B cell (primary cell): ENCODE measurements around the gene BHMT2. TPM values are rescaled to one million over a fixed set of nuclear protein-coding genes. Genes with fewer than 3 reads are reported as not detected.

Source experiments
- ATAC-seq: fragments of 200-7000 bp; cut with Tn5 transposase; one replicate; pipeline ENCODE4 v1.10.0; 2021; ENCODE audit warnings: low read depth, mild to moderate bottlenecking, moderate number of reproducible peaks, moderate library complexity
- CTCF ChIA-PET: fragments of 350-600 bp; sonication (Branson Sonifier 250); formaldehyde crosslinking; loops from one replicate; lab custom pipeline; 2021; ENCODE audit warnings: antibody characterized with exemption, inconsistent platforms; lab: Charles Lee
- POLR2A ChIA-PET: fragments of 350-600 bp; sonication (Branson Sonifier 250); formaldehyde crosslinking; loops from one replicate; lab custom pipeline; 2021; ENCODE audit warnings: antibody characterized with exemption; lab: Charles Lee
- DNase-seq: peaks from one replicate; pipeline ENCODE4 v3.0.0; 2013
- H2AFZ ChIP-seq: 2 replicates; pipeline ENCODE4 v1.6.1; 2012; ENCODE audit warnings: mild to moderate bottlenecking, low read depth, low read length; ENCODE audit not compliant: insufficient read depth, poor library complexity, severe bottlenecking
- H3K27ac ChIP-seq, 2 donors: 1 replicate in 1 of 2; 2 replicates in 1 of 2; pipeline ENCODE4 v1.5.1; 2012 to 2013; ENCODE audit warnings: low read length in 2 of 2, mild to moderate bottlenecking in 2 of 2, moderate library complexity in 1 of 2
- H3K27me3 ChIP-seq, 4 experiments: fragments of 200-600 bp in 1 of 4; sonication (generic) in 1 of 4; replicated peaks in 1 of 4; 1 replicate in 2 of 4; 2 replicates in 2 of 4; pipeline versions ENCODE4 v1.6.1 to v1.7.0; 2013 to 2016; ENCODE audit warnings: low read length in 3 of 4, mild to moderate bottlenecking in 2 of 4, mixed read lengths in 1 of 4, moderate library complexity in 1 of 4; ENCODE audit not compliant: insufficient read depth in 4 of 4, control insufficient read depth in 3 of 4; ENCODE audit errors: control extremely low read depth in 1 of 4
- H3K36me3 ChIP-seq, 2 experiments: replicated peaks in 1 of 2; 1 replicate in 1 of 2; 2 replicates in 1 of 2; pipeline versions ENCODE4 v1.6.1 to v1.7.1; 2013; ENCODE audit warnings: low read length in 1 of 2; ENCODE audit not compliant: insufficient read depth in 2 of 2, control insufficient read depth in 1 of 2; ENCODE audit errors: control extremely low read depth in 1 of 2, extremely low read depth in 1 of 2
- H3K4me1 ChIP-seq, 2 donors: fragments of 200-600 bp in 1 of 2; sonication (generic) in 1 of 2; 1 replicate in 1 of 2; 2 replicates in 1 of 2; pipeline versions ENCODE4 v1.5.1 to v1.6.1; 2013 to 2017; ENCODE audit warnings: low read length in 2 of 2; ENCODE audit not compliant: control insufficient read depth in 2 of 2, insufficient read depth in 2 of 2
- H3K4me2 ChIP-seq: replicated peaks from 2 replicates; pipeline ENCODE3; 2012; ENCODE audit warnings: mild to moderate bottlenecking, low read depth, low read length; ENCODE audit not compliant: poor library complexity, severe bottlenecking
- H3K4me3 ChIP-seq, 5 experiments: fragments of 200-600 bp in 1 of 5; sonication (generic) in 1 of 5; 1 replicate in 3 of 5; 2 replicates in 2 of 5; pipeline versions ENCODE4 v1.5.1 to v1.7.0; 2011 to 2016; ENCODE audit warnings: low read length in 4 of 5, mild to moderate bottlenecking in 4 of 5, low read depth in 2 of 5, control low read depth in 1 of 5, moderate library complexity in 1 of 5; ENCODE audit not compliant: insufficient read depth in 1 of 5; ENCODE audit errors: control extremely low read depth in 1 of 5, extremely low read depth in 1 of 5
- H3K79me2 ChIP-seq: fragments of 200-600 bp; sonication (generic); one replicate; pipeline ENCODE4 v1.6.0; 2016; ENCODE audit warnings: low read length; ENCODE audit not compliant: control insufficient read depth, insufficient read depth
- H3K9ac ChIP-seq: fragments of 200-600 bp; sonication (generic); 2 replicates; pipeline ENCODE4 v1.6.1; 2017; ENCODE audit warnings: mild to moderate bottlenecking, low read length, moderate library complexity
- H3K9me3 ChIP-seq, 3 donors: one replicate each; pipeline versions ENCODE4 v1.6.1 to v1.7.1; 2013; ENCODE audit warnings: low read length in 2 of 3; ENCODE audit not compliant: control insufficient read depth in 2 of 3, insufficient read depth in 1 of 3; ENCODE audit errors: control extremely low read depth in 1 of 3
- H4K20me1 ChIP-seq: 2 replicates; pipeline ENCODE4 v1.6.0; 2012; ENCODE audit warnings: mild to moderate bottlenecking, low read length; ENCODE audit not compliant: insufficient read depth, control insufficient read depth, poor library complexity, severe bottlenecking
- H3K27ac Mint-ChIP-seq: one replicate; pipeline ENCODE4 v1.8.0; 2021; ENCODE audit warnings: mixed read lengths
- H3K27me3 Mint-ChIP-seq: one replicate; pipeline ENCODE4 v1.8.0; 2021; ENCODE audit warnings: mixed read lengths
- H3K4me1 Mint-ChIP-seq: one replicate; pipeline ENCODE4 v1.8.0; 2021; ENCODE audit warnings: mixed read lengths
- H3K4me3 Mint-ChIP-seq: one replicate; pipeline ENCODE4 v1.8.0; 2021; ENCODE audit warnings: mixed read lengths
- H3K9me3 Mint-ChIP-seq: one replicate; pipeline ENCODE4 v1.8.0; 2022; ENCODE audit warnings: mixed read lengths; ENCODE audit not compliant: insufficient read depth
- EZH2 ChIP-seq: IDR thresholded peaks from 2 replicates; pipeline ENCODE4 v1.6.1; 2012; ENCODE audit warnings: borderline replicate concordance, low read depth, mild to moderate bottlenecking, moderate library complexity, low read length; ENCODE audit not compliant: insufficient read depth, poor library complexity, severe bottlenecking
- WGBS: methylation state at CpG from one replicate; pipeline ENCODE4 v1.1.5; 2013; ENCODE audit warnings: missing lambda C conversion rate; ENCODE audit not compliant: insufficient coverage; 5-methylcytosine and 5-hydroxymethylcytosine counted together
- intact Hi-C: fragments of 100-400 bp; cut with micrococcal nuclease; formaldehyde crosslinking; loops from one replicate; pipeline ENCODE4 v1.10.0; 2022
- polyA plus RNA-seq: library from polyadenylated mRNA; depleted of rRNA; stranded (reverse); fragments of >200 nt; gene quantifications from 2 replicates; pipeline ENCODE4 v1.2.3, GENCODE V29; 2012
- total RNA-seq, 2 donors: library from RNA; stranded (reverse); fragments of 120-200 nt in 1 of 2; gene quantifications; 1 replicate in 1 of 2; 2 replicates in 1 of 2; pipeline versions ENCODE4 v1.2.3 to v1.2.4, GENCODE V29; 2013 to 2022
- TF ChIP-seq, protein P1 (sequence below): fragments of 200-600 bp; IDR thresholded peaks from one replicate; pipeline ENCODE4 v1.8.0; 2022; ENCODE audit warnings: antibody characterized with exemption, mild to moderate bottlenecking

Gene BHMT2
- total and polyA plus RNA-seq, 2 donors (not counting 1 experiment from before 2014, with no cell fraction given) = not detected

DNA sequence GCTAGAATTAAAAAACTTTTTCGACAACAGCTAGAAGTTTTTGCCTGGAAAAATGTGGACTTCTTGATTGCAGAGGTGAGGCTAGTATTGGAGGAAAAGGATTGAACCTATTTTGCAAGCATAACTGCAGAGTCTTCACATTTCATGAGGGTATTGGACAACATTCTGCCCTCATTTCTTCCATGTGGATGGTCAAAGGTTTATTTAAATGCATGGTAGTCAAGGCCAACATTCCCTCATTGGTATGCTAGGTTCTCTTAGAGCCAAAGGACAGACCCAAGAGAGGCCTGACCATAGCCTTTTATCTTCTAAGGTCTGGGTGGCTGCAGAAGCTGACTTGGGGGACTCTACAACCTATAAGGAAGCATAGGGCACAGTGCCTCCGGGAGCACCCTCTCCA, 11.2 kb downstream of the BHMT2 start:
- no CpG with 5 or more reads among the region's 2 CpGs for WGBS
- no peak for TF ChIP-seq EZH2
- TF ChIP-seq, protein P1, sequence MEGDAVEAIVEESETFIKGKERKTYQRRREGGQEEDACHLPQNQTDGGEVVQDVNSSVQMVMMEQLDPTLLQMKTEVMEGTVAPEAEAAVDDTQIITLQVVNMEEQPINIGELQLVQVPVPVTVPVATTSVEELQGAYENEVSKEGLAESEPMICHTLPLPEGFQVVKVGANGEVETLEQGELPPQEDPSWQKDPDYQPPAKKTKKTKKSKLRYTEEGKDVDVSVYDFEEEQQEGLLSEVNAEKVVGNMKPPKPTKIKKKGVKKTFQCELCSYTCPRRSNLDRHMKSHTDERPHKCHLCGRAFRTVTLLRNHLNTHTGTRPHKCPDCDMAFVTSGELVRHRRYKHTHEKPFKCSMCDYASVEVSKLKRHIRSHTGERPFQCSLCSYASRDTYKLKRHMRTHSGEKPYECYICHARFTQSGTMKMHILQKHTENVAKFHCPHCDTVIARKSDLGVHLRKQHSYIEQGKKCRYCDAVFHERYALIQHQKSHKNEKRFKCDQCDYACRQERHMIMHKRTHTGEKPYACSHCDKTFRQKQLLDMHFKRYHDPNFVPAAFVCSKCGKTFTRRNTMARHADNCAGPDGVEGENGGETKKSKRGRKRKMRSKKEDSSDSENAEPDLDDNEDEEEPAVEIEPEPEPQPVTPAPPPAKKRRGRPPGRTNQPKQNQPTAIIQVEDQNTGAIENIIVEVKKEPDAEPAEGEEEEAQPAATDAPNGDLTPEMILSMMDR = no peak
- Histone ChIP-seq H3K27ac (no peak overlapping the region), H3K36me3 (no peaks in the 10 kb centered on the region), H3K9ac (no peak overlapping the region), H3K4me2 (no peak overlapping the region), H3K27me3 (no peaks in the 10 kb centered on the region), H4K20me1 (no peaks in the 10 kb centered on the region), H3K4me1 (no peaks in the 10 kb centered on the region), H3K4me3 (no peak overlapping the region), H3K9me3 (no peaks in the 10 kb centered on the region), H2AFZ (no peak overlapping the region), H3K79me2 (no peaks in the 10 kb centered on the region)
- Mint-ChIP-seq H3K9me3 (no peaks in the 10 kb centered on the region), H3K4me1 (no peaks in the 10 kb centered on the region), H3K4me3 (no peak overlapping the region), H3K27ac (no peak overlapping the region), H3K27me3 (peaks cover 5% of the 10 kb centered on the region)
- POLR2A ChIA-PET = no interaction called here
- CTCF ChIA-PET = no interaction called here
- ATAC-seq = no peak
- intact Hi-C loops = no loop called here
- DNase-seq = no peak

DNA sequence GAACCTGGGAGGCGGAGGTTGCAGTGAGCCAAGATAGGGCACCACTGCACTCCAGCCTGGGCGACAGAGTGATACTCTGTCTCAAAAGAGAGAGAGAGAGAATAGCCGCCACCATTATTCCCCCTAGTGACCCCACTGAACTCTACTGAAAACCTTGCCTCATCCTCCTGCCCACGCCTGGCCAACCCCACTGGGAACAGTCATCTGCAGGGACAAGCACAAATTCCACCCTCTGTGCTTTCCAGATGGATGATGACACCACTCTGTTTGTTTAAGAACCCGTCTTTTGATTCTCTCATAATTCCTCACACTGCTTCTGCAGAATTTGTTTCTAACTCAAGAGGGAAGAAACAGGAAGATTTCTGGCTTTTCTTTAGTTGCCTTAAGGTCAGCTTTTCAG, 12.2 kb downstream of the BHMT2 start:
- no peak overlapping the region for H3K27ac Mint-ChIP-seq
- no peak overlapping the region for H3K4me3 Mint-ChIP-seq
- CTCF ChIA-PET = no interaction called here

More for the DNA sequence above, 12.2 kb downstream of the BHMT2 start:
- Histone ChIP-seq H3K27me3 (no peaks in the 10 kb centered on the region), H4K20me1 (no peaks in the 10 kb centered on the region), H3K9ac (no peak overlapping the region), H3K9me3 (no peaks in the 10 kb centered on the region), H3K27ac (no peak overlapping the region), H3K4me1 (no peaks in the 10 kb centered on the region), H3K36me3 (no peaks in the 10 kb centered on the region), H3K79me2 (no peaks in the 10 kb centered on the region), H3K4me2 (no peak overlapping the region), H2AFZ (no peak overlapping the region), H3K4me3 (no peak overlapping the region)
- 94% methylated on average over 2 of the region's 5 CpGs for WGBS
- Mint-ChIP-seq H3K9me3 (no peaks in the 10 kb centered on the region), H3K4me1 (no peaks in the 10 kb centered on the region), H3K27me3 (peaks cover 11% of the 10 kb centered on the region)
- DNase-seq (no peak), ATAC-seq (no peak)
- intact Hi-C loops = no loop called here
- TF ChIP-seq EZH2 = no peak
- TF ChIP-seq, protein P1 = no peak
- POLR2A ChIA-PET = no interaction called here
